ENCODE results near the gene EDN3.
"Not testable (repeated sequence)": the region's sequence is repeated elsewhere in the genome, so short reads cannot be mapped to it uniquely, and the experiment has no call there.

EDN3 gene

GRCh38 chr20:59334651-59335300 is 34.4 kb downstream of the EDN3 start:
- no peak for DNase-seq (ENCODE audit: extremely low read depth in 1 of 2, low read depth in 1 of 2)

- DNase-seq (ENCODE audit: extremely low read depth in 1 of 2, low read depth in 1 of 2): no peak
Measured at GRCh38 chr20:59335377-59335776, 35.0 kb downstream of the EDN3 start.

GRCh38 chr20:59336540-59336939 is 36.1 kb downstream of the EDN3 start:
- no peak for DNase-seq (ENCODE audit: extremely low read depth in 1 of 2, low read depth in 1 of 2)

GRCh38 chr20:59338444-59338843 is 38.0 kb downstream of the EDN3 start:
- not testable (repeated sequence) for DNase-seq (ENCODE audit: extremely low read depth in 1 of 2, low read depth in 1 of 2)

- no peak for DNase-seq (ENCODE audit: extremely low read depth in 1 of 2, low read depth in 1 of 2)
Measured at GRCh38 chr20:59340201-59340885, 39.9 kb downstream of the EDN3 start.

- DNase-seq (ENCODE audit: extremely low read depth in 1 of 2, low read depth in 1 of 2): not testable (repeated sequence)
Measured at GRCh38 chr20:59341285-59342022, 41.0 kb downstream of the EDN3 start.

- no peak for DNase-seq (ENCODE audit: extremely low read depth in 1 of 2, low read depth in 1 of 2)
Measured at GRCh38 chr20:59342023-59342957, 41.9 kb downstream of the EDN3 start.

GRCh38 chr20:59346061-59346460 is 45.6 kb downstream of the EDN3 start:
- DNase-seq (ENCODE audit: extremely low read depth in 1 of 2, low read depth in 1 of 2): no peak

GRCh38 chr20:59349277-59349676 is 48.9 kb downstream of the EDN3 start:
- no peak for DNase-seq (ENCODE audit: extremely low read depth in 1 of 2, low read depth in 1 of 2)

GRCh38 chr20:59350330-59351156 is 50.1 kb downstream of the EDN3 start:
- DNase-seq (ENCODE audit: extremely low read depth in 1 of 2, low read depth in 1 of 2): no peak

GRCh38 chr20:59351157-59352040 is 51.0 kb downstream of the EDN3 start:
- DNase-seq (ENCODE audit: extremely low read depth in 1 of 2, low read depth in 1 of 2): no peak

GRCh38 chr20:59352541-59352940 is 52.1 kb downstream of the EDN3 start:
- DNase-seq (ENCODE audit: extremely low read depth in 1 of 2, low read depth in 1 of 2): no peak

GRCh38 chr20:59352990-59353389 is 52.6 kb downstream of the EDN3 start:
- DNase-seq (ENCODE audit: extremely low read depth in 1 of 2, low read depth in 1 of 2): no peak

- DNase-seq (ENCODE audit: extremely low read depth in 1 of 2, low read depth in 1 of 2): no peak
Measured at GRCh38 chr20:59354460-59354859, 54.0 kb downstream of the EDN3 start.

GRCh38 chr20:59355242-59355641 is 54.8 kb downstream of the EDN3 start:
- no peak for DNase-seq (ENCODE audit: extremely low read depth in 1 of 2, low read depth in 1 of 2)

GRCh38 chr20:59356662-59357165 is 56.3 kb downstream of the EDN3 start:
- no peak for DNase-seq (ENCODE audit: extremely low read depth in 1 of 2, low read depth in 1 of 2)

GRCh38 chr20:59358793-59359192 is 58.4 kb downstream of the EDN3 start:
- not testable (repeated sequence) for DNase-seq (ENCODE audit: extremely low read depth in 1 of 2, low read depth in 1 of 2)

GRCh38 chr20:59359906-59360725 is 59.7 kb downstream of the EDN3 start:
- no peak for DNase-seq (ENCODE audit: extremely low read depth in 1 of 2, low read depth in 1 of 2)
